Lower leg skin (tissue), 3 donors: ENCODE results near the gene HM13.

ENCODE experiments used
- POLR2A ChIP-seq, 2 donors: fragments of 450-650 bp; IDR thresholded peaks; one replicate each; pipeline ENCODE4 v1.6.1; 2016 to 2017; ENCODE audit warnings: antibody characterized with exemption in 2 of 2, mild to moderate bottlenecking in 1 of 2, moderate library complexity in 1 of 2
- TF ChIP-seq, protein P1 (sequence below), 3 donors: fragments of 450-650 bp; IDR thresholded peaks; one replicate each; pipeline ENCODE4 v1.5.1; 2016; ENCODE audit warnings: antibody characterized with exemption in 3 of 3, mild to moderate bottlenecking in 3 of 3, moderate library complexity in 2 of 3

DNA sequence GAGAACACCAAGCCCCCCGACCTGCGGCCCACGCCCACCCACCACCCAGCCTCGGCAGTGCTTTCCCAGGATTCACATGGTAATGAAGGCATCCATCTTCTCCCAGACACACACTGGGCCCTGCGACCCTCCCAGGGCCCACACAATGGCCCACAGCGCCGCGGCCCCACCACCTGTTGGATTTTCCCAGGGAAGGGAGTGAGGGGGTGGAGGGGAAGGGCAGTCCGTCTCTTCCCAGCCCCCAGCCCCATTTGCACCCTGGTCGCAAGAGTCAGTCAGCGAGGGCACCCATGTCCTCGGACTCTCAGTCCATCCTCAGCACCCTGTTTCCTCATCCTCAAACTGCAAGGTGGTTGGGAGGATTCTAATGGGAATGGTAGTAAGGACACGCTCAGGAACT lies 67.1 kb downstream of the HM13 start:
- TF ChIP-seq POLR2A (IDR thresholded peaks at IDR 0.05): no peak
- TF ChIP-seq, protein P1, sequence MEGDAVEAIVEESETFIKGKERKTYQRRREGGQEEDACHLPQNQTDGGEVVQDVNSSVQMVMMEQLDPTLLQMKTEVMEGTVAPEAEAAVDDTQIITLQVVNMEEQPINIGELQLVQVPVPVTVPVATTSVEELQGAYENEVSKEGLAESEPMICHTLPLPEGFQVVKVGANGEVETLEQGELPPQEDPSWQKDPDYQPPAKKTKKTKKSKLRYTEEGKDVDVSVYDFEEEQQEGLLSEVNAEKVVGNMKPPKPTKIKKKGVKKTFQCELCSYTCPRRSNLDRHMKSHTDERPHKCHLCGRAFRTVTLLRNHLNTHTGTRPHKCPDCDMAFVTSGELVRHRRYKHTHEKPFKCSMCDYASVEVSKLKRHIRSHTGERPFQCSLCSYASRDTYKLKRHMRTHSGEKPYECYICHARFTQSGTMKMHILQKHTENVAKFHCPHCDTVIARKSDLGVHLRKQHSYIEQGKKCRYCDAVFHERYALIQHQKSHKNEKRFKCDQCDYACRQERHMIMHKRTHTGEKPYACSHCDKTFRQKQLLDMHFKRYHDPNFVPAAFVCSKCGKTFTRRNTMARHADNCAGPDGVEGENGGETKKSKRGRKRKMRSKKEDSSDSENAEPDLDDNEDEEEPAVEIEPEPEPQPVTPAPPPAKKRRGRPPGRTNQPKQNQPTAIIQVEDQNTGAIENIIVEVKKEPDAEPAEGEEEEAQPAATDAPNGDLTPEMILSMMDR (IDR thresholded peaks at IDR 0.05): no peak
